Hepatocyte (in vitro differentiated cells): ENCODE results near the gene ADGRB3. TPM values are rescaled to one million over a fixed set of nuclear protein-coding genes. Genes with fewer than 3 reads are reported as not detected.

ENCODE experiments used
- DNase-seq: peaks from one replicate; pipeline ENCODE4 v3.0.0-alpha.2; 2016; ENCODE audit warnings: low spot score
- H2AFZ ChIP-seq: fragments of 200-600 bp; sonication (generic); 2 replicates; pipeline ENCODE4 v1.6.0; 2016; ENCODE audit warnings: antibody characterized with exemption, mild to moderate bottlenecking
- H3K27ac ChIP-seq: fragments of 200-600 bp; sonication (generic); 2 replicates; pipeline ENCODE4 v1.5.1; 2016; ENCODE audit warnings: mild to moderate bottlenecking
- H3K27me3 ChIP-seq: fragments of 200-600 bp; sonication (generic); 2 replicates; pipeline ENCODE4 v1.6.1; 2016
- H3K36me3 ChIP-seq: fragments of 200-600 bp; sonication (generic); replicated peaks from 2 replicates; pipeline ENCODE4 v1.5.1; 2016; ENCODE audit warnings: low read depth; ENCODE audit not compliant: insufficient read depth
- H3K4me1 ChIP-seq: fragments of 200-600 bp; sonication (generic); 2 replicates; pipeline ENCODE4 v1.5.1; 2016; ENCODE audit warnings: mild to moderate bottlenecking, moderate library complexity; ENCODE audit not compliant: insufficient read depth
- H3K4me2 ChIP-seq: fragments of 200-600 bp; sonication (generic); 2 replicates; pipeline ENCODE4 v1.6.0; 2016
- H3K4me3 ChIP-seq: fragments of 200-600 bp; sonication (generic); 2 replicates; pipeline ENCODE4 v1.5.1; 2016; ENCODE audit warnings: mild to moderate bottlenecking
- H3K79me2 ChIP-seq: fragments of 200-600 bp; sonication (generic); 2 replicates; pipeline ENCODE4 v1.6.0; 2017; ENCODE audit warnings: mild to moderate bottlenecking
- H3K9me2 ChIP-seq: fragments of 200-600 bp; sonication (generic); replicated peaks from 2 replicates; pipeline ENCODE4 v1.6.0; 2017; ENCODE audit warnings: mild to moderate bottlenecking; ENCODE audit not compliant: insufficient read depth
- H3K9me3 ChIP-seq: fragments of 200-600 bp; sonication (generic); 2 replicates; pipeline ENCODE4 v1.5.1; 2016; ENCODE audit warnings: low read depth, mild to moderate bottlenecking
- H4K20me1 ChIP-seq: fragments of 200-600 bp; sonication (generic); 2 replicates; pipeline ENCODE4 v1.6.0; 2016; ENCODE audit warnings: mild to moderate bottlenecking; ENCODE audit not compliant: insufficient read depth, poor library complexity, severe bottlenecking
- CTCF ChIP-seq: fragments of 200-600 bp; sonication (generic); IDR thresholded peaks from 2 replicates; pipeline ENCODE4 v1.5.1; 2016; ENCODE audit warnings: antibody characterized with exemption, mild to moderate bottlenecking; ENCODE audit not compliant: poor library complexity
- EZH2 ChIP-seq: fragments of 200-600 bp; sonication (generic); IDR thresholded peaks from 2 replicates; pipeline ENCODE4 v1.6.1; 2016; ENCODE audit warnings: antibody characterized with exemption, mild to moderate bottlenecking, borderline replicate concordance
- EZH2phosphoT487 ChIP-seq: fragments of 200-600 bp; sonication (generic); IDR thresholded peaks from one replicate; pipeline ENCODE4 v1.6.1; 2018; ENCODE audit warnings: antibody characterized with exemption, mild to moderate bottlenecking, low read depth, moderate library complexity; ENCODE audit not compliant: unreplicated experiment, severe bottlenecking
- WGBS: methylation state at CpG from one replicate; pipeline ENCODE4 v1.1.6; 2016; ENCODE audit warnings: low lambda C conversion rate; ENCODE audit errors: missing lambda C conversion rate; 5-methylcytosine and 5-hydroxymethylcytosine counted together
- polyA plus RNA-seq: library from polyadenylated mRNA; unstranded; fragments of >200 nt; fragmentation: Nextera tagmentation; extraction: Ambion mirVana; gene quantifications from 2 replicates; pipeline ENCODE4 v1.2.1, GENCODE V29; 2016
- total RNA-seq: library from RNA; depleted of rRNA; stranded (reverse); fragments of >200 nt; gene quantifications from 2 replicates; pipeline ENCODE4 v1.2.3, GENCODE V29; 2014

Gene ADGRB3
- total and polyA plus RNA-seq, 2 experiments from 2014 or later: 0.17 to 2.2 TPM

GRCh38 chr6:69305456-69305855 is 670.4 kb downstream of the ADGRB3 start:
- no peaks in the 10 kb centered on the region for H3K9me3 ChIP-seq
- no peaks in the 10 kb centered on the region for H3K36me3 ChIP-seq
- DNase-seq: no peak
- H3K79me2 ChIP-seq: no peaks in the 10 kb centered on the region
- 53% methylated on average over 2 of the region's 2 CpGs for WGBS
- no peak overlapping the region for H3K4me2 ChIP-seq
- H3K4me3 ChIP-seq: no peak overlapping the region
- H4K20me1 ChIP-seq: no peaks in the 10 kb centered on the region
- H3K27me3 ChIP-seq: no peaks in the 10 kb centered on the region
- no peaks in the 10 kb centered on the region for H3K4me1 ChIP-seq
- no peak overlapping the region for H2AFZ ChIP-seq
- TF ChIP-seq EZH2phosphoT487 (no peak), EZH2 (no peak), CTCF (no peak)
- H3K27ac ChIP-seq: no peak overlapping the region
- no peaks in the 10 kb centered on the region for H3K9me2 ChIP-seq

- Histone ChIP-seq H3K27me3 (no peaks in the 10 kb centered on the region), H3K9me2 (no peaks in the 10 kb centered on the region), H3K9me3 (no peaks in the 10 kb centered on the region), H3K4me1 (no peaks in the 10 kb centered on the region), H3K4me2 (no peak overlapping the region), H3K36me3 (no peaks in the 10 kb centered on the region), H2AFZ (no peak overlapping the region), H3K27ac (no peak overlapping the region), H3K79me2 (no peaks in the 10 kb centered on the region), H4K20me1 (no peaks in the 10 kb centered on the region), H3K4me3 (no peak overlapping the region)
- no peak for TF ChIP-seq EZH2phosphoT487
- DNase-seq: no peak
- 89% methylated on average over 2 of the region's 2 CpGs for WGBS
Measured at GRCh38 chr6:69308584-69308983, 673.5 kb downstream of the ADGRB3 start.

- Histone ChIP-seq H3K36me3 (no peaks in the 10 kb centered on the region), H3K79me2 (no peaks in the 10 kb centered on the region), H2AFZ (no peak overlapping the region), H4K20me1 (no peaks in the 10 kb centered on the region), H3K27me3 (no peaks in the 10 kb centered on the region), H3K9me3 (no peaks in the 10 kb centered on the region), H3K27ac (no peak overlapping the region), H3K9me2 (no peaks in the 10 kb centered on the region), H3K4me3 (no peak overlapping the region), H3K4me1 (no peaks in the 10 kb centered on the region), H3K4me2 (no peak overlapping the region)
- no peak for DNase-seq
- WGBS: 83% methylated on average over 1 of the region's 1 CpG
- TF ChIP-seq CTCF: no peak
Measured at GRCh38 chr6:69311888-69312287, 676.8 kb downstream of the ADGRB3 start.

- WGBS: 82% methylated on average over 1 of the region's 1 CpG
- DNase-seq: no peak
- H3K27me3 ChIP-seq: no peaks in the 10 kb centered on the region
- TF ChIP-seq EZH2 (no peak), CTCF (no peak), EZH2phosphoT487 (no peak)
- no peak overlapping the region for H2AFZ ChIP-seq
- H3K36me3 ChIP-seq: no peaks in the 10 kb centered on the region
- no peaks in the 10 kb centered on the region for H3K9me3 ChIP-seq
- no peak overlapping the region for H3K4me3 ChIP-seq
- H3K4me1 ChIP-seq: no peaks in the 10 kb centered on the region
- no peaks in the 10 kb centered on the region for H3K79me2 ChIP-seq
- no peak overlapping the region for H3K27ac ChIP-seq
- H3K9me2 ChIP-seq: no peaks in the 10 kb centered on the region
- H4K20me1 ChIP-seq: no peaks in the 10 kb centered on the region
- no peak overlapping the region for H3K4me2 ChIP-seq
Measured at GRCh38 chr6:69314001-69314400, 678.9 kb downstream of the ADGRB3 start.
